HUES6 (cell line): ENCODE measurements around the gene PODNL1.
A peak's percentile ranks its signal among the peaks of the same experiment; 100 is the strongest.

ENCODE experiments used
- H3K27ac ChIP-seq: 2 replicates; pipeline ENCODE4 v1.7.0; 2013; ENCODE audit warnings: low read depth, mild to moderate bottlenecking, low read length, inconsistent platforms
- H3K27me3 ChIP-seq: 2 replicates; pipeline ENCODE4 v1.6.1; 2013; ENCODE audit warnings: low read length; ENCODE audit not compliant: control insufficient read depth, insufficient read depth
- H3K36me3 ChIP-seq: 2 replicates; pipeline ENCODE4 v1.6.1; 2013; ENCODE audit warnings: low read length; ENCODE audit not compliant: control insufficient read depth, insufficient read depth
- H3K4me1 ChIP-seq: 2 replicates; pipeline ENCODE4 v1.6.1; 2013; ENCODE audit warnings: low read length; ENCODE audit not compliant: control insufficient read depth, insufficient read depth
- H3K4me3 ChIP-seq: 2 replicates; pipeline ENCODE4 v1.5.1; 2013; ENCODE audit warnings: low read depth, low read length
- H3K9ac ChIP-seq: one replicate; pipeline ENCODE4 v1.6.1; 2013; ENCODE audit warnings: mild to moderate bottlenecking, low read length
- H3K9me3 ChIP-seq: 2 replicates; pipeline ENCODE4 v1.6.1; 2013; ENCODE audit warnings: low read depth, low read length; ENCODE audit not compliant: control insufficient read depth, insufficient read depth

The PODNL1 gene

GRCh38 chr19:13888281-13888680 lies 49.9 kb downstream of the PODNL1 start:
- Histone ChIP-seq H3K36me3 (no peaks in the 10 kb centered on the region), H3K27me3 (no peaks in the 10 kb centered on the region), H3K4me3 (no peak overlapping the region), H3K27ac (no peak overlapping the region), H3K4me1 (peaks cover 8% of the 10 kb centered on the region; the same call in 1 of the 2 replicates), H3K9me3 (no peaks in the 10 kb centered on the region), H3K9ac (no peak overlapping the region)

GRCh38 chr19:13887517-13887916 lies 50.7 kb downstream of the PODNL1 start:
- no peak overlapping the region for H3K27ac ChIP-seq
- H3K9ac ChIP-seq = no peak overlapping the region
- H3K9me3 ChIP-seq = no peaks in the 10 kb centered on the region
- no peak overlapping the region for H3K4me3 ChIP-seq
- H3K27me3 ChIP-seq = no peaks in the 10 kb centered on the region
- H3K36me3 ChIP-seq = no peaks in the 10 kb centered on the region
- peaks cover 11% of the 10 kb centered on the region; the same call in 1 of the 2 replicates for H3K4me1 ChIP-seq

- Histone ChIP-seq H3K27ac (no peak overlapping the region), H3K4me1 (peaks cover 16% of the 10 kb centered on the region), H3K9me3 (no peaks in the 10 kb centered on the region), H3K36me3 (no peaks in the 10 kb centered on the region), H3K27me3 (no peaks in the 10 kb centered on the region), H3K9ac (no peak overlapping the region), H3K4me3 (no peak overlapping the region)
Observed at GRCh38 chr19:13887018-13887436, 51.2 kb downstream of the PODNL1 start.

- no peak overlapping the region for H3K27ac ChIP-seq
- no peaks in the 10 kb centered on the region for H3K27me3 ChIP-seq
- no peak overlapping the region for H3K4me3 ChIP-seq
- no peak overlapping the region for H3K9ac ChIP-seq
- H3K36me3 ChIP-seq = no peaks in the 10 kb centered on the region
- no peaks in the 10 kb centered on the region for H3K9me3 ChIP-seq
- peaks cover 26% of the 10 kb centered on the region for H3K4me1 ChIP-seq
Observed at GRCh38 chr19:13885826-13886365, 52.3 kb downstream of the PODNL1 start.

GRCh38 chr19:13884726-13885591 lies 53.3 kb downstream of the PODNL1 start:
- Histone ChIP-seq H3K4me3 (no peak overlapping the region), H3K27ac (no peak overlapping the region), H3K9ac (no peak overlapping the region), H3K9me3 (no peaks in the 10 kb centered on the region), H3K36me3 (no peaks in the 10 kb centered on the region), H3K27me3 (no peaks in the 10 kb centered on the region), H3K4me1 (peaks cover 33% of the 10 kb centered on the region)

- H3K9ac ChIP-seq = no peak overlapping the region
- no peaks in the 10 kb centered on the region for H3K9me3 ChIP-seq
- H3K27ac ChIP-seq = no peak overlapping the region
Observed at GRCh38 chr19:13883516-13884064, 54.6 kb downstream of the PODNL1 start.

GRCh38 chr19:13882836-13883235 lies 55.4 kb downstream of the PODNL1 start:
- H3K27me3 ChIP-seq = no peaks in the 10 kb centered on the region
- H3K4me3 ChIP-seq = no peak overlapping the region
- H3K9me3 ChIP-seq = no peaks in the 10 kb centered on the region
- peaks cover 33% of the 10 kb centered on the region for H3K4me1 ChIP-seq
- no peaks in the 10 kb centered on the region for H3K36me3 ChIP-seq
- H3K9ac ChIP-seq = no peak overlapping the region
- H3K27ac ChIP-seq = no peak overlapping the region

More at GRCh38 chr19:13883516-13884064, 54.6 kb downstream of the PODNL1 start:
- no peaks in the 10 kb centered on the region for H3K27me3 ChIP-seq
- H3K4me1 ChIP-seq = peaks cover 33% of the 10 kb centered on the region
- no peaks in the 10 kb centered on the region for H3K36me3 ChIP-seq
- H3K4me3 ChIP-seq = no peak overlapping the region

GRCh38 chr19:13882419-13882795 lies 55.8 kb downstream of the PODNL1 start:
- Histone ChIP-seq H3K9me3 (no peaks in the 10 kb centered on the region), H3K27me3 (peaks cover 2% of the 10 kb centered on the region), H3K27ac (no peak overlapping the region), H3K4me1 (peaks cover 33% of the 10 kb centered on the region), H3K9ac (no peak overlapping the region), H3K4me3 (no peak overlapping the region), H3K36me3 (no peaks in the 10 kb centered on the region)

- Histone ChIP-seq H3K36me3 (no peaks in the 10 kb centered on the region), H3K27ac (peak overlapping the region; percentile 46; the same call in 1 of the 2 replicates), H3K9me3 (no peaks in the 10 kb centered on the region), H3K27me3 (peaks cover 7% of the 10 kb centered on the region), H3K9ac (peak overlapping the region; percentile 34), H3K4me3 (0 out of 2 replicates have a peak overlapping the region, but pooled peaks have one; percentile 1), H3K4me1 (peaks cover 28% of the 10 kb centered on the region)
Observed at GRCh38 chr19:13881692-13882418, 56.4 kb downstream of the PODNL1 start.

- Histone ChIP-seq H3K4me3 (peak overlapping the region; percentile 40; the same call in 1 of the 2 replicates), H3K27ac (peak overlapping the region; percentile 67; the same call in 1 of the 2 replicates), H3K4me1 (peaks cover 27% of the 10 kb centered on the region), H3K9ac (peak overlapping the region; percentile 66), H3K9me3 (no peaks in the 10 kb centered on the region), H3K27me3 (peaks cover 13% of the 10 kb centered on the region), H3K36me3 (no peaks in the 10 kb centered on the region)
Observed at GRCh38 chr19:13881251-13881691, 56.9 kb downstream of the PODNL1 start.
